ENCODE results near the gene CEP104. TPM values are rescaled to one million over a fixed set of nuclear protein-coding genes. Genes with fewer than 3 reads are reported as not detected.
"Not testable (repeated sequence)": the region's sequence is repeated elsewhere in the genome, so short reads cannot be mapped to it uniquely, and the experiment has no call there.

The CEP104 gene
- polyA plus RNA-seq, 1 of the 3 experiments (the other 2 are of a cell fraction) = 19.2 TPM

- Histone ChIP-seq H3K27me3 (ENCODE audit: insufficient read depth) (no peaks in the 10 kb centered on the region), H3F3A (replicated peaks; ENCODE audit: insufficient read depth) (no peaks in the 10 kb centered on the region), H2AFZ (ENCODE audit: low read depth) (no peak overlapping the region), H3K9me3 (no peaks in the 10 kb centered on the region), H3K4me3 (ENCODE audit: low read depth in 2 of 2, low read length in 1 of 2) (no peak overlapping the region), H3K4me1 (ENCODE audit: control insufficient read depth in 1 of 2, insufficient read depth in 2 of 2, low read depth in 1 of 2, low read length in 1 of 2) (peaks cover 0 to 13% of the 10 kb centered on the region in 2 experiments; a peak in 2 of 4 replicates), H4K20me1 (ENCODE audit: insufficient read depth) (no peaks in the 10 kb centered on the region), H3K36me3 (replicated peaks in 1 of 2; ENCODE audit: control insufficient read depth in 1 of 2, insufficient read depth in 2 of 2, low read length in 1 of 2) (peaks cover 0 to 6% of the 10 kb centered on the region in 2 experiments), H3K9me2 (no peaks in the 10 kb centered on the region), H3K4me2 (no peak overlapping the region), H3K9ac (no peak overlapping the region), H3K79me2 (ENCODE audit: insufficient read depth) (no peaks in the 10 kb centered on the region), H3K27ac (ENCODE audit: low read depth in 2 of 2, low read length in 1 of 2) (no peak overlapping the region)
- POLR2A ChIA-PET = no interaction called here
- TF ChIP-seq ZBTB33 (IDR thresholded peaks at IDR 0.05; ENCODE audit: borderline replicate concordance, low read depth) = no peak
- TF ChIP-seq RCOR1 (IDR thresholded peaks at IDR 0.05; ENCODE audit: low read length) = no peak
- TF ChIP-seq TCF12 (IDR thresholded peaks at IDR 0.05) = no peak
- no peak for TF ChIP-seq MXI1 (IDR thresholded peaks at IDR 0.05; ENCODE audit: low read depth, low read length)
- TF ChIP-seq MEF2A (IDR thresholded peaks at IDR 0.05; ENCODE audit: borderline replicate concordance, low read depth) = no peak
- DNase-seq = no peak
- WGBS (ENCODE audit: low lambda C conversion rate) = 100% methylated on average over 1 of the region's 2 CpGs
- CTCF ChIA-PET = no interaction called here
Observed at GRCh38 chr1:3814065-3814464, 42.9 kb downstream of the CEP104 start.

- no peak overlapping the region for H2AFZ ChIP-seq (ENCODE audit: low read depth)
- H3K9ac ChIP-seq = no peak overlapping the region
- 53% methylated on average over 2 of the region's 2 CpGs for WGBS (ENCODE audit: low lambda C conversion rate)
- no peaks in the 10 kb centered on the region for H3F3A ChIP-seq (replicated peaks; ENCODE audit: insufficient read depth)
- H3K4me3 ChIP-seq (ENCODE audit: low read depth in 2 of 2, low read length in 1 of 2) = no peak overlapping the region
- H3K9me3 ChIP-seq = no peaks in the 10 kb centered on the region
- no peak overlapping the region for H3K27ac ChIP-seq (ENCODE audit: low read depth in 2 of 2, low read length in 1 of 2)
- H3K4me2 ChIP-seq = no peak overlapping the region
- H3K27me3 ChIP-seq (ENCODE audit: insufficient read depth) = no peaks in the 10 kb centered on the region
- ChIA-PET POLR2A (no interaction called here), CTCF (interaction anchor here (0.6 to 1.8 kb wide), 3 partner anchors 10 to 35 kb away, joined by 3 to 7 read pairs (median 4); no protein-coding TSS in a partner anchor)
- no peaks in the 10 kb centered on the region for H4K20me1 ChIP-seq (ENCODE audit: insufficient read depth)
- no peak for DNase-seq
- no peak for TF ChIP-seq JUND (IDR thresholded peaks at IDR 0.05)
- TF ChIP-seq YY1 (IDR thresholded peaks at IDR 0.05; ENCODE audit: low read depth) = no peak
- no peak for TF ChIP-seq NRF1 (IDR thresholded peaks at IDR 0.05; ENCODE audit: low read depth, low read length)
- TF ChIP-seq PBX3 (IDR thresholded peaks at IDR 0.05) = no peak
- TF ChIP-seq USF1 (IDR thresholded peaks at IDR 0.05; ENCODE audit: borderline replicate concordance, low read depth) = no peak
- TF ChIP-seq SMC3 (IDR thresholded peaks at IDR 0.05; ENCODE audit: low read depth, low read length) = no peak
- TF ChIP-seq ELF1 (IDR thresholded peaks at IDR 0.05) = no peak
- no peak for TF ChIP-seq NFIC (IDR thresholded peaks at IDR 0.05; ENCODE audit: borderline replicate concordance)
- no peak for TF ChIP-seq SIN3A (IDR thresholded peaks at IDR 0.05; ENCODE audit: borderline replicate concordance, low read depth, low read length)
- TF ChIP-seq TAF1 (IDR thresholded peaks at IDR 0.05; ENCODE audit: borderline replicate concordance, low read depth, low read length) = no peak
- no peak for TF ChIP-seq FOXJ3 (CRISPR knock-in tag; IDR thresholded peaks at IDR 0.05)
- TF ChIP-seq POLR2AphosphoS5 (IDR thresholded peaks at IDR 0.05; ENCODE audit: low read depth, low read length) = no peak
- TF ChIP-seq TEAD4 (IDR thresholded peaks at IDR 0.05; ENCODE audit: borderline replicate concordance, insufficient read depth) = no peak
- TF ChIP-seq GATA2 (CRISPR knock-in tag; IDR thresholded peaks at IDR 0.05) = no peak
- TF ChIP-seq IRF3 (IDR thresholded peaks at IDR 0.05; ENCODE audit: low read depth, low read length) = no peak
- TF ChIP-seq MEF2A (IDR thresholded peaks at IDR 0.05; ENCODE audit: borderline replicate concordance, low read depth) = no peak
- H3K9me2 ChIP-seq = no peaks in the 10 kb centered on the region
- H3K4me1 ChIP-seq (ENCODE audit: control insufficient read depth in 1 of 2, insufficient read depth in 2 of 2, low read depth in 1 of 2, low read length in 1 of 2) = peaks cover 0 to 4% of the 10 kb centered on the region in 2 experiments; a peak in 1 of 4 replicates
- H3K79me2 ChIP-seq (ENCODE audit: insufficient read depth) = no peaks in the 10 kb centered on the region
- H3K36me3 ChIP-seq (replicated peaks in 1 of 2; ENCODE audit: control insufficient read depth in 1 of 2, insufficient read depth in 2 of 2, low read length in 1 of 2) = peaks cover 0 to 3% of the 10 kb centered on the region in 2 experiments
Observed at GRCh38 chr1:3811595-3811911, 45.5 kb downstream of the CEP104 start.

GRCh38 chr1:3810149-3810761, 46.8 kb downstream of the CEP104 start:
- H3K27me3 ChIP-seq (ENCODE audit: insufficient read depth); POLR2A ChIA-PET; H3K9ac ChIP-seq; H3F3A ChIP-seq (replicated peaks; ENCODE audit: insufficient read depth); H2AFZ ChIP-seq (ENCODE audit: low read depth); DNase-seq; H3K9me3 ChIP-seq; H3K4me1 ChIP-seq (ENCODE audit: control insufficient read depth in 1 of 2, insufficient read depth in 2 of 2, low read depth in 1 of 2, low read length in 1 of 2); H3K27ac ChIP-seq (ENCODE audit: low read depth in 2 of 2, low read length in 1 of 2); H3K79me2 ChIP-seq (ENCODE audit: insufficient read depth); H3K4me2 ChIP-seq; H4K20me1 ChIP-seq (ENCODE audit: insufficient read depth); H3K4me3 ChIP-seq (ENCODE audit: low read depth in 2 of 2, low read length in 1 of 2); H3K9me2 ChIP-seq; H3K36me3 ChIP-seq (replicated peaks in 1 of 2; ENCODE audit: control insufficient read depth in 1 of 2, insufficient read depth in 2 of 2, low read length in 1 of 2): not testable (repeated sequence)
- WGBS (ENCODE audit: low lambda C conversion rate) = 79% methylated on average over 9 of the region's 9 CpGs
- CTCF ChIA-PET = interaction anchor here (1.4 to 1.8 kb wide), 2 partner anchors 9 to 11 kb away, joined by 4 to 7 read pairs; no protein-coding TSS in a partner anchor

Measured in SK-N-SH (cell line).